HG02840 (cell line): ENCODE measurements around the gene TMIGD3.

ENCODE experiments used
- ATAC-seq: cut with Tn5 transposase; IDR thresholded peaks from one replicate; pipeline ENCODE4 v1.9.1; 2021; ENCODE audit warnings: mild to moderate bottlenecking, moderate library complexity, moderate number of reproducible peaks; ENCODE audit not compliant: unreplicated experiment, low FRiP score

TMIGD3 gene

GRCh38 chr1:111476761-111477309 lies 26.6 kb downstream of the TMIGD3 start:
- peak; percentile 57 for ATAC-seq

- ATAC-seq, result no peak
Observed at GRCh38 chr1:111476214-111476613, 27.2 kb downstream of the TMIGD3 start.

- no peak for ATAC-seq
Observed at GRCh38 chr1:111475701-111476100, 27.7 kb downstream of the TMIGD3 start.

- ATAC-seq, result no peak
Observed at GRCh38 chr1:111474521-111474920, 28.9 kb downstream of the TMIGD3 start.

- ATAC-seq, result no peak
Observed at GRCh38 chr1:111474106-111474505, 29.3 kb downstream of the TMIGD3 start.

- no peak for ATAC-seq
Observed at GRCh38 chr1:111471538-111471937, 31.9 kb downstream of the TMIGD3 start.

GRCh38 chr1:111471012-111471411 lies 32.4 kb downstream of the TMIGD3 start:
- ATAC-seq, result no peak

- no peak for ATAC-seq
Observed at GRCh38 chr1:111470596-111470995, 32.8 kb downstream of the TMIGD3 start.

GRCh38 chr1:111469539-111469938 lies 33.9 kb downstream of the TMIGD3 start:
- no peak for ATAC-seq

- no peak for ATAC-seq
Observed at GRCh38 chr1:111468717-111469100, 34.7 kb downstream of the TMIGD3 start.

- no peak for ATAC-seq
Observed at GRCh38 chr1:111467865-111468716, 35.3 kb downstream of the TMIGD3 start.

GRCh38 chr1:111466480-111466879 lies 37.0 kb downstream of the TMIGD3 start:
- no peak for ATAC-seq

- no peak for ATAC-seq
Observed at GRCh38 chr1:111465754-111466153, 37.7 kb downstream of the TMIGD3 start.

- no peak for ATAC-seq
Observed at GRCh38 chr1:111463029-111463683, 40.3 kb downstream of the TMIGD3 start.

GRCh38 chr1:111462370-111463028 lies 40.9 kb downstream of the TMIGD3 start:
- ATAC-seq, result no peak

- no peak for ATAC-seq
Observed at GRCh38 chr1:111461765-111462164, 41.7 kb downstream of the TMIGD3 start.

GRCh38 chr1:111455642-111456031 lies 47.8 kb downstream of the TMIGD3 start:
- no peak for ATAC-seq

- ATAC-seq, result no peak
Observed at GRCh38 chr1:111454859-111455641, 48.4 kb downstream of the TMIGD3 start.

- no peak for ATAC-seq
Observed at GRCh38 chr1:111453706-111454105, 49.7 kb downstream of the TMIGD3 start.

GRCh38 chr1:111452581-111452980 lies 50.9 kb downstream of the TMIGD3 start:
- no peak for ATAC-seq
